ENCODE measurements around the gene MCCD1.
A peak's percentile ranks its signal among the peaks of the same experiment; 100 is the strongest.

Gene MCCD1

DNA sequence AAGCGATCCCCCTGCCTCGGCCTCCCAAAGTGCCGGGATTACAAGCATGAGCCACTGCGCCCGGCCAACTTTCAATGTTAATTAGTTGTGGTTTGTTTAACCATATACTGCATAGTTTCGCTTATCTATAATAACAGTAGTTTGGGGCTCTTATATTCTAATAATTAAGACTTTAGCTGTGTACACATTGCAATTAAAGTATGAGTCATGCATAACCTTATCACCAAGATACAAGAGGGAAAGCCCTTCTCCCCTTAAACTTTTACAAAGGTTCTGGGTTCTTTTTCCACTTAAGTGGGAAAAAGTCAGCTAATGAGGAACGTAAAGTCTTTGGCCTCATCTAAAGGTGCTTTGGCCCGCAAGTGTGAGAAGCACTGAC is 3.2 kb upstream of the MCCD1 start:
- DNase-seq (ENCODE audit: low spot score), result no peak
- CTCF ChIA-PET, result no interaction called here
- POLR2A ChIA-PET (ENCODE audit: low non-redundant PET), result no interaction called here
- H3K27ac ChIP-seq, result no peak overlapping the region
- TF ChIP-seq, protein P1, sequence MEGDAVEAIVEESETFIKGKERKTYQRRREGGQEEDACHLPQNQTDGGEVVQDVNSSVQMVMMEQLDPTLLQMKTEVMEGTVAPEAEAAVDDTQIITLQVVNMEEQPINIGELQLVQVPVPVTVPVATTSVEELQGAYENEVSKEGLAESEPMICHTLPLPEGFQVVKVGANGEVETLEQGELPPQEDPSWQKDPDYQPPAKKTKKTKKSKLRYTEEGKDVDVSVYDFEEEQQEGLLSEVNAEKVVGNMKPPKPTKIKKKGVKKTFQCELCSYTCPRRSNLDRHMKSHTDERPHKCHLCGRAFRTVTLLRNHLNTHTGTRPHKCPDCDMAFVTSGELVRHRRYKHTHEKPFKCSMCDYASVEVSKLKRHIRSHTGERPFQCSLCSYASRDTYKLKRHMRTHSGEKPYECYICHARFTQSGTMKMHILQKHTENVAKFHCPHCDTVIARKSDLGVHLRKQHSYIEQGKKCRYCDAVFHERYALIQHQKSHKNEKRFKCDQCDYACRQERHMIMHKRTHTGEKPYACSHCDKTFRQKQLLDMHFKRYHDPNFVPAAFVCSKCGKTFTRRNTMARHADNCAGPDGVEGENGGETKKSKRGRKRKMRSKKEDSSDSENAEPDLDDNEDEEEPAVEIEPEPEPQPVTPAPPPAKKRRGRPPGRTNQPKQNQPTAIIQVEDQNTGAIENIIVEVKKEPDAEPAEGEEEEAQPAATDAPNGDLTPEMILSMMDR (conservative IDR thresholded peaks at IDR 0.05; ENCODE audit: low read depth), result no peak

DNA sequence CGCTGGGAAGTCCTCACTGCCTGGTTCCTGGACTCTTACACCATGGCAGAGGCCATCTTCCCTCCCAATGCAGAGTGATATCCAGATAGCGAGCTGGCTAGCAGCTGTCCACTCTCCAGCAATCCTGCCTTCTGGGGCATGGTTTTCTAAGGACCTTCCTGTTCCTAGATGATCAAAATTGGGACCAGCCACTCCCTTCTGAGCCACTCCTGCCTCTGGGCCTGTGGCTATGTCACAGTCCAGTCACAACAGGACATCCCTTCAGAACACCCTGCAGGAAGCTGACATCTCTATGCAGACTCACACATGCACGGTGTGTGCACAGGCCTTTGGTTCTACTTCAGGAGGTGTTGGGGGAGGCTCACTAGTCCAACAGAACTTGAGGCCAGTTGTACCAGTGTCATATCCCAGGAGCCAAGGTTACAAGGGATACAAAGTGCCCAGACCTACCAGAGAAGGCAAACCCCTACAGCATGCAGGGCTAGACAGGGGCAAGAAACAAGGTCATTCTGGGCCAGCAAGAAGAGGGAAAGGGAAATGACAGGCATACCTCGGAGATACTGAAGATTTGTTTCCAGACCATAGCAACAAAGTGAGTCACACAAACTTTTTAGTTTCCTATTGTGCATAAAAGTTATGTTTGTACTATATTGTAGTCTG is 2.7 kb upstream of the MCCD1 start:
- TF ChIP-seq, protein P1 (conservative IDR thresholded peaks at IDR 0.05; ENCODE audit: low read depth), result no peak
- ChIA-PET CTCF (interaction anchor here (0.7 kb wide), 1 partner anchor 72 kb away, joined by 4 read pairs; no protein-coding TSS in a partner anchor), POLR2A (ENCODE audit: low non-redundant PET) (no interaction called here)
- DNase-seq (ENCODE audit: low spot score), result no peak
- H3K27ac ChIP-seq, result no peak overlapping the region

DNA sequence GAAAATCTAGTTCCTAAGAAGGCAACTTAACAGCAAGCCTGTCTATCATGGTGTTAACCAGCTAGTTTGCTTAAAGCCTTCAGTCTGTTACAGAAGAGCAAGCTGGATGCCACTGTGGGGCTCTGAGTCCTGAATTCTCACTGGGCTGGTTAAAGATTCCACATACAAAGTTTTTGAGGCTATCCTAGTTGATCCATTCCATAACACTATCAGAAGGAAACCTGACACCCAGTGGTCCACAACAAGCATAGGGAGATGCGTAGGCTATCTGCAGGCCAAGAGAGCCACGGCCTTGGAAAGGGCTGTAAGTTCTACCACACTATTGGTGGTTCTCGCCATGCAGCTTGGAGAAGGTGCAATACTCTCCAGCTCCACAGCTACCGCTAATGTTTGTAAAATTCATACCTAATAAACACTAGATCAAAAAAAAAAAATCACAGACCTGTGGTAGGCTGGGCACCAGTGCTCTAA is 420 bp upstream of the MCCD1 start:
- CTCF ChIA-PET, result no interaction called here
- peak overlapping the region; percentile 54 for H3K27ac ChIP-seq

GRCh38 chr6:31529329-31530150 is 778 bp downstream of the MCCD1 start:
- ChIA-PET POLR2A (ENCODE audit: low non-redundant PET) (interaction anchor here (0.6 kb wide), 1 partner anchor 1737 kb away, joined by 3 read pairs; no protein-coding TSS in a partner anchor), CTCF (no interaction called here)
- peak overlapping the region; percentile 54 for H3K27ac ChIP-seq
- TF ChIP-seq, protein P1 (conservative IDR thresholded peaks at IDR 0.05; ENCODE audit: low read depth), result no peak
- no peak for DNase-seq (ENCODE audit: low spot score)

More for the DNA sequence above, 420 bp upstream of the MCCD1 start:
- DNase-seq (ENCODE audit: low spot score), result no peak
- TF ChIP-seq, protein P1 (conservative IDR thresholded peaks at IDR 0.05; ENCODE audit: low read depth), result no peak
- POLR2A ChIA-PET (ENCODE audit: low non-redundant PET), result no interaction called here

DNA sequence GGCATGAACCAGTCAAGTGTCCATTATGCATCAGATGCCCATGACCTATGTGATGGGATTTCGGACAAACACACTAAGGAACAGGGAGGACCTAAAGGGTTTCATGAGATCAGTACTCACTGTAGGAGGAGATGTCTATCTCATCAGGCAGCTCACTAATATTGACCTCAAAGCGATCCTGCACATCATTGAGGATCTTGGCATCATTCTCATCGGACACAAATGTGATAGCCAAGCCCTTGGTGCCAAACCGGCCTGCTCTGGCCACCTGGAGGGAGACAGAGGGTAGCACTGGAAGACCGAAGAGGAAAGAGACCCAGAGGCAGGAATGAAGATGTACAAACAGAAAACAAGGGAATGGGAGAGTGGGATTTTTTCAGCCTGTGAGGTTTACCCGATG is 1.9 kb downstream of the MCCD1 start:
- DNase-seq (ENCODE audit: low spot score), result no peak
- H3K27ac ChIP-seq, result no peak overlapping the region
- ChIA-PET CTCF (no interaction called here), POLR2A (ENCODE audit: low non-redundant PET) (interaction anchor here (0.5 kb wide), 1 partner anchor 141 kb away, joined by 3 read pairs; no protein-coding TSS in a partner anchor)
- TF ChIP-seq, protein P1 (conservative IDR thresholded peaks at IDR 0.05; ENCODE audit: low read depth), result no peak

DNA sequence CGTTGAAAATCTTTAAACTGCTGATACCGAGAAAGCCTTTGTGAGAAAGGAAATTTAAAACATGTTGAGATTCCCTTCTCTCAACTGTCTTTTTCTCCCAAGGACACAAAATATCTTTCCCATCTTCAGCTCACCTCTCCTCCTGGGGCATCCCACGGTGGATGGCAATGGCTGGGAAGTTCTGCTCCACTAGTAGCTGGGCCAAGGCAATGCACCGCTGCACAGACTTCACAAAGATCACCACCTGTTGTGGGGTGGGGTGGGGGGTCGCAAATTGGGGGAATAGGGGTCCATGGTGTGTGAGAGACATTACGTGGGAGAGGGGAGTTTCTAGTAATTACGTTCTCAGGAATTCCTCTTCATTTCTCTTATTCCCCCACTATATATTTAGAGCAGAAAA is 2.4 kb downstream of the MCCD1 start:
- ChIA-PET POLR2A (ENCODE audit: low non-redundant PET) (interaction anchor here (0.5 kb wide), 1 partner anchor 141 kb away, joined by 3 read pairs; no protein-coding TSS in a partner anchor), CTCF (interaction anchor here (0.6 kb wide), 1 partner anchor 9 kb away, joined by 5 read pairs; no protein-coding TSS in a partner anchor)
- TF ChIP-seq, protein P1 (conservative IDR thresholded peaks at IDR 0.05; ENCODE audit: low read depth), result no peak
- no peak for DNase-seq (ENCODE audit: low spot score)
- no peak overlapping the region for H3K27ac ChIP-seq
